ENCODE results near the gene SPOCK1.

DNA sequence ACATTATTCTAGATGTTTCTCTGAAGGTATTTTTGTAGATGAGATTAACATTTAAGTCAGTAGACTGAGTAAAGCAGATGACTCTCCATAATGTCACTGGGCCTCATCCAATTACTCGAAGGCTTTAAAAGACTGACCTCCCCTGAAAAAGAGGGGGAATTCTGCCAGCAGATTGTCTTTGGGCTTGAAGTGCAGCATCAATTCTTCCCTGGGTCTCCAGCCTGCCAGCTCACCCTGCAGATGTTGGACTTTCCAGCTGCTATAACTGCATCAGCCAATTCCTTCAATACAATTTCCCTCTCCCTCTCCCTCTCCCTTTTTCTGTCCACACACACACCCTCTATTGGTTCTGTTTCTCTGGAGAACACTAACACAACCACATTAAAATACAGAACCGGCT, 472.8 kb downstream of the SPOCK1 start:
- no peak for TF ChIP-seq RAD21 (IDR thresholded peaks at IDR 0.05)
- TF ChIP-seq, protein P1, sequence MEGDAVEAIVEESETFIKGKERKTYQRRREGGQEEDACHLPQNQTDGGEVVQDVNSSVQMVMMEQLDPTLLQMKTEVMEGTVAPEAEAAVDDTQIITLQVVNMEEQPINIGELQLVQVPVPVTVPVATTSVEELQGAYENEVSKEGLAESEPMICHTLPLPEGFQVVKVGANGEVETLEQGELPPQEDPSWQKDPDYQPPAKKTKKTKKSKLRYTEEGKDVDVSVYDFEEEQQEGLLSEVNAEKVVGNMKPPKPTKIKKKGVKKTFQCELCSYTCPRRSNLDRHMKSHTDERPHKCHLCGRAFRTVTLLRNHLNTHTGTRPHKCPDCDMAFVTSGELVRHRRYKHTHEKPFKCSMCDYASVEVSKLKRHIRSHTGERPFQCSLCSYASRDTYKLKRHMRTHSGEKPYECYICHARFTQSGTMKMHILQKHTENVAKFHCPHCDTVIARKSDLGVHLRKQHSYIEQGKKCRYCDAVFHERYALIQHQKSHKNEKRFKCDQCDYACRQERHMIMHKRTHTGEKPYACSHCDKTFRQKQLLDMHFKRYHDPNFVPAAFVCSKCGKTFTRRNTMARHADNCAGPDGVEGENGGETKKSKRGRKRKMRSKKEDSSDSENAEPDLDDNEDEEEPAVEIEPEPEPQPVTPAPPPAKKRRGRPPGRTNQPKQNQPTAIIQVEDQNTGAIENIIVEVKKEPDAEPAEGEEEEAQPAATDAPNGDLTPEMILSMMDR (IDR thresholded peaks at IDR 0.05; ENCODE audit: low read depth, low read length, missing input control) = no peak
- TF ChIP-seq, protein P2, sequence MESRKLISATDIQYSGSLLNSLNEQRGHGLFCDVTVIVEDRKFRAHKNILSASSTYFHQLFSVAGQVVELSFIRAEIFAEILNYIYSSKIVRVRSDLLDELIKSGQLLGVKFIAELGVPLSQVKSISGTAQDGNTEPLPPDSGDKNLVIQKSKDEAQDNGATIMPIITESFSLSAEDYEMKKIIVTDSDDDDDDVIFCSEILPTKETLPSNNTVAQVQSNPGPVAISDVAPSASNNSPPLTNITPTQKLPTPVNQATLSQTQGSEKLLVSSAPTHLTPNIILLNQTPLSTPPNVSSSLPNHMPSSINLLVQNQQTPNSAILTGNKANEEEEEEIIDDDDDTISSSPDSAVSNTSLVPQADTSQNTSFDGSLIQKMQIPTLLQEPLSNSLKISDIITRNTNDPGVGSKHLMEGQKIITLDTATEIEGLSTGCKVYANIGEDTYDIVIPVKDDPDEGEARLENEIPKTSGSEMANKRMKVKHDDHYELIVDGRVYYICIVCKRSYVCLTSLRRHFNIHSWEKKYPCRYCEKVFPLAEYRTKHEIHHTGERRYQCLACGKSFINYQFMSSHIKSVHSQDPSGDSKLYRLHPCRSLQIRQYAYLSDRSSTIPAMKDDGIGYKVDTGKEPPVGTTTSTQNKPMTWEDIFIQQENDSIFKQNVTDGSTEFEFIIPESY (IDR thresholded peaks at IDR 0.05) = no peak
- no peak for TF ChIP-seq RXRA (IDR thresholded peaks at IDR 0.05)
- no peak for TF ChIP-seq JUND (IDR thresholded peaks at IDR 0.05)
- no peak for TF ChIP-seq SP1 (IDR thresholded peaks at IDR 0.05)
- TF ChIP-seq YY1 (IDR thresholded peaks at IDR 0.05) = no peak
- TF ChIP-seq TAF1 (conservative IDR thresholded peaks at IDR 0.05) = no peak
- no peak for TF ChIP-seq FOXA1 (IDR thresholded peaks at IDR 0.05)
- TF ChIP-seq, protein P3, sequence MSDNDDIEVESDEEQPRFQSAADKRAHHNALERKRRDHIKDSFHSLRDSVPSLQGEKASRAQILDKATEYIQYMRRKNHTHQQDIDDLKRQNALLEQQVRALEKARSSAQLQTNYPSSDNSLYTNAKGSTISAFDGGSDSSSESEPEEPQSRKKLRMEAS (IDR thresholded peaks at IDR 0.05) = no peak
- TF ChIP-seq, protein P4, sequence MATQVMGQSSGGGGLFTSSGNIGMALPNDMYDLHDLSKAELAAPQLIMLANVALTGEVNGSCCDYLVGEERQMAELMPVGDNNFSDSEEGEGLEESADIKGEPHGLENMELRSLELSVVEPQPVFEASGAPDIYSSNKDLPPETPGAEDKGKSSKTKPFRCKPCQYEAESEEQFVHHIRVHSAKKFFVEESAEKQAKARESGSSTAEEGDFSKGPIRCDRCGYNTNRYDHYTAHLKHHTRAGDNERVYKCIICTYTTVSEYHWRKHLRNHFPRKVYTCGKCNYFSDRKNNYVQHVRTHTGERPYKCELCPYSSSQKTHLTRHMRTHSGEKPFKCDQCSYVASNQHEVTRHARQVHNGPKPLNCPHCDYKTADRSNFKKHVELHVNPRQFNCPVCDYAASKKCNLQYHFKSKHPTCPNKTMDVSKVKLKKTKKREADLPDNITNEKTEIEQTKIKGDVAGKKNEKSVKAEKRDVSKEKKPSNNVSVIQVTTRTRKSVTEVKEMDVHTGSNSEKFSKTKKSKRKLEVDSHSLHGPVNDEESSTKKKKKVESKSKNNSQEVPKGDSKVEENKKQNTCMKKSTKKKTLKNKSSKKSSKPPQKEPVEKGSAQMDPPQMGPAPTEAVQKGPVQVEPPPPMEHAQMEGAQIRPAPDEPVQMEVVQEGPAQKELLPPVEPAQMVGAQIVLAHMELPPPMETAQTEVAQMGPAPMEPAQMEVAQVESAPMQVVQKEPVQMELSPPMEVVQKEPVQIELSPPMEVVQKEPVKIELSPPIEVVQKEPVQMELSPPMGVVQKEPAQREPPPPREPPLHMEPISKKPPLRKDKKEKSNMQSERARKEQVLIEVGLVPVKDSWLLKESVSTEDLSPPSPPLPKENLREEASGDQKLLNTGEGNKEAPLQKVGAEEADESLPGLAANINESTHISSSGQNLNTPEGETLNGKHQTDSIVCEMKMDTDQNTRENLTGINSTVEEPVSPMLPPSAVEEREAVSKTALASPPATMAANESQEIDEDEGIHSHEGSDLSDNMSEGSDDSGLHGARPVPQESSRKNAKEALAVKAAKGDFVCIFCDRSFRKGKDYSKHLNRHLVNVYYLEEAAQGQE (IDR thresholded peaks at IDR 0.05) = no peak
- no peak for TF ChIP-seq EGR1 (IDR thresholded peaks at IDR 0.05; ENCODE audit: low read depth in 2 of 2)
- TF ChIP-seq, protein P5, sequence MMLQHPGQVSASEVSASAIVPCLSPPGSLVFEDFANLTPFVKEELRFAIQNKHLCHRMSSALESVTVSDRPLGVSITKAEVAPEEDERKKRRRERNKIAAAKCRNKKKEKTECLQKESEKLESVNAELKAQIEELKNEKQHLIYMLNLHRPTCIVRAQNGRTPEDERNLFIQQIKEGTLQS (IDR thresholded peaks at IDR 0.05) = no peak
- no peak for TF ChIP-seq GABPA (IDR thresholded peaks at IDR 0.05 in 1 of 2, conservative IDR thresholded peaks at IDR 0.05 in 1 of 2)
